ENCODE data around the gene TNP2.

TNP2 gene

DNA sequence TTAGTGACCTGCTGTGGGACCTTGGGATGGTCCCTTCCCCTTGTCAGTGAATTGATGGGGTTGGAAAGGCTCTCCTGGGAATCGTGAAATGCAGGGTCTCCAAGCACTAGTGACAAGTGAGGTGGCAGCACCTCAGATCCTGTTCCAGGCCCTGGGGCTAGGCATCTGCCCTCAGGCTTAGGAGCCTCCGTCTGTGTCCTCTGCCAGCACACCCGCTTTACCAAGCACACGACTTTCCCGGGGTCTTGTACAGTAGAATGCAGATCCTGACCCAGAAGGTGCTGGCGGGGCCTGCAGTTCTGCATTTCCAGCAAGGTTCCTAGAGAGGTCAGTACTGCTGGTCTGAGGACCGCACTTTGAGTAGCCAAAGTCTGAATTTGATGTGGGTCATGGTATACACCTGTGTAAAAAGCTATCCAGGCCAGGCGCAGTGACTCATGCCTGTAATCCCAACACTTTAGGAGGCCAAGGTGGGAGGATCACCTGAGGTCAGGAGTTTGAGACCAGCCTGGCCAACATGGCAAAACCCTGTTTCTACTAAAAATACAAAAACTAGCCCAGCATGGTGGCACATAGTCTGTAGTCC, 45.3 kb upstream of the TNP2 start:
- Histone ChIP-seq H3K4me1 (ENCODE audit: low read depth, poor library complexity, severe bottlenecking) (peaks cover 61% of the 10 kb centered on the region), H4K20me1 (ENCODE audit: insufficient read depth) (no peaks in the 10 kb centered on the region), H3K36me3 (ENCODE audit: insufficient read depth) (no peaks in the 10 kb centered on the region), H3K9ac (no peak overlapping the region), H2AFZ (ENCODE audit: low read depth) (no peak overlapping the region), H3K27me3 (ENCODE audit: insufficient read depth, low read depth) (no peaks in the 10 kb centered on the region), H3K4me2 (no peak overlapping the region), H3K4me3 (IDR thresholded peaks at IDR 0.05; ENCODE audit: insufficient read depth, low read depth, low read length) (no peak overlapping the region), H3K79me2 (ENCODE audit: insufficient read depth, low read depth) (no peaks in the 10 kb centered on the region), H3K27ac (no peak overlapping the region)
- TF ChIP-seq, protein P1, sequence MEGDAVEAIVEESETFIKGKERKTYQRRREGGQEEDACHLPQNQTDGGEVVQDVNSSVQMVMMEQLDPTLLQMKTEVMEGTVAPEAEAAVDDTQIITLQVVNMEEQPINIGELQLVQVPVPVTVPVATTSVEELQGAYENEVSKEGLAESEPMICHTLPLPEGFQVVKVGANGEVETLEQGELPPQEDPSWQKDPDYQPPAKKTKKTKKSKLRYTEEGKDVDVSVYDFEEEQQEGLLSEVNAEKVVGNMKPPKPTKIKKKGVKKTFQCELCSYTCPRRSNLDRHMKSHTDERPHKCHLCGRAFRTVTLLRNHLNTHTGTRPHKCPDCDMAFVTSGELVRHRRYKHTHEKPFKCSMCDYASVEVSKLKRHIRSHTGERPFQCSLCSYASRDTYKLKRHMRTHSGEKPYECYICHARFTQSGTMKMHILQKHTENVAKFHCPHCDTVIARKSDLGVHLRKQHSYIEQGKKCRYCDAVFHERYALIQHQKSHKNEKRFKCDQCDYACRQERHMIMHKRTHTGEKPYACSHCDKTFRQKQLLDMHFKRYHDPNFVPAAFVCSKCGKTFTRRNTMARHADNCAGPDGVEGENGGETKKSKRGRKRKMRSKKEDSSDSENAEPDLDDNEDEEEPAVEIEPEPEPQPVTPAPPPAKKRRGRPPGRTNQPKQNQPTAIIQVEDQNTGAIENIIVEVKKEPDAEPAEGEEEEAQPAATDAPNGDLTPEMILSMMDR (conservative IDR thresholded peaks at IDR 0.05; ENCODE audit: low read depth, low read length): no peak

DNA sequence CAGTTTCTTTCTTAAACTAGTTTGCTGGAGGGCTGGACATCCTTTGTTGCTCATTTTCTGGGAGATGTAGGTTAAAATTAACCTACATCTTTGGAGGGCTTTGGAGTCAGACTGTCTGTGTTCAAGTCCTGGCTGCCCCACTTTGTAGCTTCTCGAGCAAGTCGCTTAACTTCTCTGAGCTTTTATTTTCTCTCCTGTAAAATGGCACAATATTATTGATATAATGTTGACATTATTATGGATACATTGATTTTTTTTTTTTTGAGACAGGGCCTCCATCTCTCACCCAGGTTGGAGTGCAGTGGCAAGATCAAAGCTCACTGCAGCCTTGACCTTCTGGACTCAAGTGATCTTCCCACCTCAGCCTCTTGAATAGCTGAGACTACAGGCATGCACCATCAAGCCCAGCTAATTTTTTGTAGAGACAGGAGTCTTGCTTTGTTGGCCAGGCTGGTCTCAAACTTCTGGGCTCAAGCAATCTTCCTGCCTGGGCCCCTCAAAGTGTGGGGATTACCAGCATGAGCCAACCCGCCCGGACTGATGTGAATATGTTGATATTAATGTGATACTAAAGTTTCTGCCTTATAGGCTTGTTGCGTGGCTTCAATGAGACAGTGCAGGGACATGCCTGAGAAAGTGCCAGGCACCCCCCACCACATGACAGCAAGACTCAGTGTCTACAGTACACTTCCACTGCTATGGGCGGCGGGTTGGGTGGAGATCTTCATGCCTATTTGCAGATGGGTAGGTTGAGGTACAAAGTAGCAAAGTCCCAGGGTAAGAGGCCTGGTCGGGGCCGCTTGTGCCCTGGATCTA, 44.6 kb upstream of the TNP2 start:
- Histone ChIP-seq H3K27me3 (ENCODE audit: insufficient read depth, low read depth) (no peaks in the 10 kb centered on the region), H2AFZ (ENCODE audit: low read depth) (no peak overlapping the region; the same call in 1 of the 2 replicates), H3K4me3 (IDR thresholded peaks at IDR 0.05; ENCODE audit: insufficient read depth, low read depth, low read length) (no peak overlapping the region), H3K36me3 (ENCODE audit: insufficient read depth) (no peaks in the 10 kb centered on the region), H3K4me1 (ENCODE audit: low read depth, poor library complexity, severe bottlenecking) (peaks cover 63% of the 10 kb centered on the region), H4K20me1 (ENCODE audit: insufficient read depth) (no peaks in the 10 kb centered on the region), H3K9ac (no peak overlapping the region), H3K27ac (0 out of 2 replicates have a peak overlapping the region, but pooled peaks have one; percentile 89), H3K79me2 (ENCODE audit: insufficient read depth, low read depth) (no peaks in the 10 kb centered on the region), H3K4me2 (peak overlapping the region; percentile 62)
- TF ChIP-seq, protein P1 (conservative IDR thresholded peaks at IDR 0.05; ENCODE audit: low read depth, low read length): no peak

DNA sequence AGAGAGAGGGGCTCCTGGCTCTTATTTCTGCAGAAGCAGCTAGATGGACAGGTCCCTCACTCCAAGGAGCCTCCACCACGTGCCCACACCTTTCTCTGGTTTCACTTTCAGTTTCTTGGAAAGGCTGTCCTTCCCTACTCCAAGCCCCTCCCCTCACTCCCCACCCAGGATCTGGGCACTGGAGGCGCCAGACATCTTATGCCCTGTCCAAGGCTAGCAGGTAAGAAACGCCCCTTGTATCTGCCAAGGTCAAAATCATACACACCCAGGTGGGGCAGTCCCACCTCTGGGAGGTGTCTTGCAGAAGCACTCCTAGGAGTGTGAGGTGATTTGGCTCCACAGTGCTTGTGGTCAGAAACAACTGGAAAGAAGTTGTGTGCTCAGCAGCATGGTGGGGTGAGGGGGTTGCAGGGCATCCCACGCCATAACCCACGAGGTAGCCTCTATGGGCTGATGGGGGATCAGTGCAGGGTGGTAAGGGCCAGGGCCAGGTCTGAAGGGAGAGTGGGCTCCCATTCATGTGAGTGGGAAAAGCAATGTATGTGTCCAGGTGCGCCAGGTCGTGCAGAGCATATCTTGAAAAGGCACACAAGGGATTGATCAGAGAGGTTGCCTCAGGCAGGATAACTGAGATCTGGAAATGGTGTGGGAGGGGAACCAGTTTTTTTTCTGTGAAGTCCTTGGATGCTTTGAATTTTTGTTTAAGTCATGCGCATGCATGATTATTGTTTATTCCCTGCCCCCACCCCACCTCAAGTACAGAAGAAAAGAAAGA, 43.8 kb upstream of the TNP2 start:
- H3K4me1 ChIP-seq (ENCODE audit: low read depth, poor library complexity, severe bottlenecking): peaks cover 71% of the 10 kb centered on the region
- peak overlapping the region; percentile 89 for H3K27ac ChIP-seq
- TF ChIP-seq, protein P1 (conservative IDR thresholded peaks at IDR 0.05; ENCODE audit: low read depth, low read length): no peak
- peak overlapping the region; percentile 46; the same call in 1 of the 2 replicates for H3K9ac ChIP-seq
- peak overlapping the region; percentile 27; the same call in 1 of the 2 replicates for H2AFZ ChIP-seq (ENCODE audit: low read depth)
- H3K36me3 ChIP-seq (ENCODE audit: insufficient read depth): no peaks in the 10 kb centered on the region
- no peak overlapping the region for H3K4me3 ChIP-seq (IDR thresholded peaks at IDR 0.05; ENCODE audit: insufficient read depth, low read depth, low read length)
- no peaks in the 10 kb centered on the region for H3K27me3 ChIP-seq (ENCODE audit: insufficient read depth, low read depth)
- peak overlapping the region; percentile 62 for H3K4me2 ChIP-seq
- H4K20me1 ChIP-seq (ENCODE audit: insufficient read depth): no peaks in the 10 kb centered on the region
- H3K79me2 ChIP-seq (ENCODE audit: insufficient read depth, low read depth): no peaks in the 10 kb centered on the region

DNA sequence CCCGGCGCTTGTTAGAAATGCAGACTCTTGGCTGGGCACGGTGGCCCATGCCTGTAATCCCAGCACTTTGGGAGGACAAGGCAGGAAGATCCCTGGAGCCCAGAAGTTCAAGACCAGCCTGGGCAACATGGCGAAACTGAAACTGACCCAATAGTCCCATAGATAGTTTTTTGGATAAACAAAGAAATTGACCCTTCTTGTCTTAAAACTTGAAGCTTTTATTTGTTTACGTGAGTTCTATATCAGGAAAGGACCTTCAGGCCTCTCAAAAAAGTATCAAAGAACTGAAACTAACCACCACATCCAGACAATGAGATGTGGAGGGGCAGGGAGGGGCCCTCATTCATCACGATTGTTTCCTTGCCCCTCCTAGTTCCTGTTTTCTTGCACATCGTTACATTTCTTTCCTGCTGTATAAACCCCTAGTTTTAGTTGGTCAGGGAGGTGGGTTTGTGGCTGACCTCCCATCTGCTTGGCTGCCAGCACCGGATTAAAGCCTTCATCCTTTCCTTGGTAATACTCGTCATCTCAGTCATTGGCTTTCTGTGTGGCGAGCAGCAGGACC, 42.0 kb upstream of the TNP2 start:
- peak overlapping the region; percentile 70 for H3K4me2 ChIP-seq
- no peaks in the 10 kb centered on the region for H4K20me1 ChIP-seq (ENCODE audit: insufficient read depth)
- no peaks in the 10 kb centered on the region for H3K79me2 ChIP-seq (ENCODE audit: insufficient read depth, low read depth)
- peaks cover 77% of the 10 kb centered on the region for H3K4me1 ChIP-seq (ENCODE audit: low read depth, poor library complexity, severe bottlenecking)
- peak overlapping the region; percentile 39; the same call in 1 of the 2 replicates for H3K9ac ChIP-seq
- no peak overlapping the region for H2AFZ ChIP-seq (ENCODE audit: low read depth)
- H3K4me3 ChIP-seq (IDR thresholded peaks at IDR 0.05; ENCODE audit: insufficient read depth, low read depth, low read length): no peak overlapping the region
- no peaks in the 10 kb centered on the region for H3K27me3 ChIP-seq (ENCODE audit: insufficient read depth, low read depth)
- H3K36me3 ChIP-seq (ENCODE audit: insufficient read depth): no peaks in the 10 kb centered on the region
- TF ChIP-seq, protein P1 (conservative IDR thresholded peaks at IDR 0.05; ENCODE audit: low read depth, low read length): no peak
- H3K27ac ChIP-seq: peak overlapping the region; percentile 89

All from KMS-11 (cell line).